HG03139 (cell line): Measurements from ENCODE around the gene PROM1.

Source experiments
- ATAC-seq: cut with Tn5 transposase; IDR thresholded peaks from one replicate; pipeline ENCODE4 v1.9.1; 2021; ENCODE audit not compliant: unreplicated experiment

PROM1 gene

DNA sequence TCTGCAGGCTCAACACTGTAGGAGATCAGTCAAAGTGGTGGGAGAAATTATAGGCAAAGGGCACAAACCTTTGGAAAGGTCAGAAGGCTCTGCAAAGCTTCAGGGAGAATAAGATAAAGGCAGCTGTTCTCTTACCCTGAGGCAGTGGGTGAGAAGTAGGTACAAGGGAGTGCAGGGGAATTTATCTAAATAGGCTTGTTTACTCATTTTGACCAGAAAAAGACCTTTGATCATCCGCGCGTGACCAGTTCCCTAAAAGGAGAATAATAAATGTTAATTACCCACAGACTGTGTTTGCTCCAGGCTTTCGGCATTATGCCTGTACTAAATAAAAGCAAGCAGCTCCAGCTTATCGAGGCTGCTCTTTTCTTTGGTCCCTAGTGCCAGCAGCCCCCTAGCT, 130.2 kb downstream of the PROM1 start:
- ATAC-seq, result no peak

- no peak for ATAC-seq
These were observed 132.0 kb downstream of the PROM1 start for GRCh38 chr4:15951781-15952180.

GRCh38 chr4:15948826-15949225, 135.0 kb downstream of the PROM1 start:
- ATAC-seq, result no peak

- ATAC-seq, result no peak
These were observed 136.1 kb downstream of the PROM1 start for GRCh38 chr4:15947684-15948083.

- ATAC-seq, result no peak
These were observed 138.3 kb downstream of the PROM1 start for GRCh38 chr4:15945516-15945915.

- no peak for ATAC-seq
These were observed 138.9 kb downstream of the PROM1 start for GRCh38 chr4:15944895-15945294.

GRCh38 chr4:15942283-15942682, 141.5 kb downstream of the PROM1 start:
- ATAC-seq, result no peak

GRCh38 chr4:15938640-15939039, 145.2 kb downstream of the PROM1 start, which contains the start of gene FGFBP1:
Gene FGFBP1 (minus strand): TSS chr4:15938740. CDS start chr4:15936632, 2,108 bp downstream.
- no peak for ATAC-seq

- no peak for ATAC-seq
These were observed 145.6 kb downstream of the PROM1 start for GRCh38 chr4:15938182-15938581.

- no peak for ATAC-seq
These were observed 147.3 kb downstream of the PROM1 start for GRCh38 chr4:15936495-15936894.

- no peak for ATAC-seq
These were observed 148.1 kb downstream of the PROM1 start for GRCh38 chr4:15935504-15936402.

GRCh38 chr4:15934259-15934658, 149.6 kb downstream of the PROM1 start:
- ATAC-seq, result no peak

DNA sequence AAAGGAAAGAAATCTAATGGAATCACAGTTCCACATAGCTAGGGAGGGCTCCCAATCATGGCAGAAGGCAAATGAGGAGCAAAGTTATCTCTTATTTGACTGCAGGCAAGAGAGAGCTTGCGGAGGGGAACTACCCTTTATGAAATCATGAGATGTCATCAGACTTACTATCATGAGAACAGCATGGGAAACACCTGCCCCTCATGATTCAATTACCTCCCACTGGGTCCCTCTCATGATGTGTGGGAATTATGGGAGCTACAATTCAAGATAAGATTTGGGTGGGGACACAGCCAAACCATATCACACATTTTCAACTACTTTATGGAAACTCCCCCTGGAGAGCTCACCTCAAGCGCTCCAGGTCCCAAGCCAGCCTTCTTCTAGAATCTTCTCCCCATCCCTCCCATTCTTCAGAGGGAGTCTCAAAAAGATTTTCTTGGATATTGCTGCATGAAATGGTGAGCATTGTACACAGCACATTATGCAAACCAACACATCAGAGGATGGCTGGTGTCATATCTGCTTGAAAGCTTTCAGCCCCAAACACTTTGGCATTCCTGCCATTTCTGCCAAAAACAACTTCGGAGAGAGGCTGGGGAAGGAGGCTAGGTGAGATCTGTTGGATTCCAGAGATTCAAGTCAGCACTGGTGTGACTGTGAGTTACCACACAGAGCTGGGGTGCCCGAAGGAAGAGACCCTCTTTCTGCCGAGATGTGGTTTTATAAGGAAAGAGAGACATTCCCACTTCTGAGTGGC, 152.2 kb downstream of the PROM1 start:
- no peak for ATAC-seq

DNA sequence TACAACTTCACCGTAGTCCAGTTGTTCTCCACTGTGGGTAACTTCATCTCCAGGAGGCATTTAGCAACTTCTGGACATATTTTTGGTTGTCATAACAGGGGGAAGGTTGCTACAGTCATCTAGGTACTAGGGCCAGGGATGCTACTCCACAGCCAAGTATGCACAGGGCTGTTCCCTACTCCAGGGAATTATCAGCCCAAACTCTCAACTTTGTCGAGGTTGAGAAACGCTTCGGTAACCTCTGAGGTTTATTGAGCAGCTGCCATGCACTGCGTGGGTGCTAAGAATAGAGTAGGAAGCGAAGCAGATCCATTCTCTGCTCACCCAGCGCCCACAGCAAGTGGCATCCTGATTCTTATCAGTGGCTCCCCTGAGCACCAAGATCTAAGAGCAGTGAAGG, 153.5 kb downstream of the PROM1 start:
- no peak for ATAC-seq

DNA sequence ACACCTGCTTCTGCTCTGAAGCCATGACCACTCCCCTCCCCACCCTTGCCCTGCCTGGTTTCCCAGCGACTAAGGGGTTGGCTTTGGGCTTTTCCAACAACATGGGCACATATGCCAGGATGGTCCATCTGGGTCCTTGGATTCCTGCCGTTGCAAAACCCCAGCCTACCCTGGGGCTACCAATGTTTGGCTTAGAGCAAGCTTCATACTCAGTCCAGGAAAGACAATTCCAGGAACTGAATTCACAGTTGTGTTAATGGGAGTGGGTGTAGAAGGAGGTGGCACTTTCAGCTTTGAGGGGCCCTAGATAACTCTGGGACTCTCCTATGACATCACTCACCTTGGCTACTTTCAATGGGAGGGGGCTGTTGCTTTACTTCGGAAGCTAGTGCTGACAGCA, 154.3 kb downstream of the PROM1 start:
- ATAC-seq, result no peak

DNA sequence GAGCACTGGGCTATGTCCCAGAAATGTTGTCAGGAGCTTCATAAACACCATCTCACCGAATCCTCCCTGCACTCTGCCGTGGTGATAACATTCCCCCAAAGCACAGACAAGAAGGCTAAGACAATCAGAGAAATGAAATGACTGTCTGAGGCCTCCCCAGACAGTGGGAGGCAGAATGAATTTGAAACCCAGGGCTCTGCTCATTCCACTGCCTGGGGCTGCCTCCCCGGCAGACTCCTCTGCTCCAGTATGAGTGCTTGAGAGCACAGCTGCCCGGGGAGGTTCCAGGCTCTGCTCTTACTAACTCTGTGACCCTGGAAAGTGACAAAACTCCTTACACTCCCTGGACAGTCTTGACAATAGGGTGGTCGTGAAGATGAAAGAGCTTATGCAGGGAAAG, 154.9 kb downstream of the PROM1 start:
- ATAC-seq, result no peak

DNA sequence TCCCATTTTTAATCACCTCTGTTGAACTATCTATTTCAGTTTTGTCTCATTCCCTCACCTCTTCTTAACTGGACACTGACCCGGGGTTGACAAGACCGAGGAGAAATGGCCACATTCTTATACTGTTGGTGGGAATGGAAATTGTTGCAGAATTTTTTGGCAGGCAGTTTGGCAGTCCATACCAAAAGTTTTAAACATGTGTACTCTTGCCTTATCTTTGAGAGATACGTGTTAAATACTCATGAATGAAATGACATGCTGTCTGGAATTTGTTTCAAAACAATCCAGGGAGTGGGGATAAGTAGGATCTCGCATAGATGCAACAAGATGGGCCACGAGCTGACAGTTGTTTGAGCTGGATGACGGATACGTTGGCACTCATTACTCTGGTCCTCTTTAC, 157.3 kb downstream of the PROM1 start:
- no peak for ATAC-seq

DNA sequence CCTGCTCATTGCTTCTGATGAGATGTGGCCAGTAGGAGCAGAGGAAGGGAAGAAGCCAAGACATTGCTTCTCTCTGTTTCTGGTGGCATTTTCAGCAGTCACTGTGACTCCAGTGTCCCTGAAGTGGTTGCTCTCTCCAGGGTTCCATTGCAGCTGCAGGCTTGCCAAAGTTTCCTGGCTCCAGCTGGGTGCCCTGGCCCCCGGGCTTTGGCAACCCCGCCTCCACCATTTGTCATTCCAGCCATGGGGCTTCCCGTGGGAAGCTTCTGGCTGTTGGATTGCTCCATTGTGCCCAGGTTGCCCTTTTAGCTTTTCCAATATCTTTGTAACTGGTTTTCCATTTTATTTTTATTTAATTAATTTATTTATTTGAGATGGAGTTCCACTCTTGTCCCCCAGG, 158.0 kb downstream of the PROM1 start:
- ATAC-seq, result no peak

DNA sequence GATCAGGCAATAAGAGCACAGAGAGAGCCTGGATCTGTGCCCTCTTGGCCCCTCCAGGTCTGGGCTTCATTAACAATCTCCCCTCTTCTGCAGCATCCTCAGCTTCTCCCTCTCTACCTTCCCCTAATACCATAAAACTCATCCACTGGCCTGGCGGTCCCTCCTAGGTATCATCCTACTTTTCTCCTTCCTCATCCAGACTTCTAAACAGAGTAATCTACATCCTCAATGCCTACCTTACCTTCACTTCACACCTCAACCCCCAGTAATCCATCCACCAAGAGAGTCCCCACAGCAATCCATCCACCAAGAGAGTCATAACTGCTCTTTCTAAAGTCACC, 162.3 kb downstream of the PROM1 start:
- no peak for ATAC-seq

DNA sequence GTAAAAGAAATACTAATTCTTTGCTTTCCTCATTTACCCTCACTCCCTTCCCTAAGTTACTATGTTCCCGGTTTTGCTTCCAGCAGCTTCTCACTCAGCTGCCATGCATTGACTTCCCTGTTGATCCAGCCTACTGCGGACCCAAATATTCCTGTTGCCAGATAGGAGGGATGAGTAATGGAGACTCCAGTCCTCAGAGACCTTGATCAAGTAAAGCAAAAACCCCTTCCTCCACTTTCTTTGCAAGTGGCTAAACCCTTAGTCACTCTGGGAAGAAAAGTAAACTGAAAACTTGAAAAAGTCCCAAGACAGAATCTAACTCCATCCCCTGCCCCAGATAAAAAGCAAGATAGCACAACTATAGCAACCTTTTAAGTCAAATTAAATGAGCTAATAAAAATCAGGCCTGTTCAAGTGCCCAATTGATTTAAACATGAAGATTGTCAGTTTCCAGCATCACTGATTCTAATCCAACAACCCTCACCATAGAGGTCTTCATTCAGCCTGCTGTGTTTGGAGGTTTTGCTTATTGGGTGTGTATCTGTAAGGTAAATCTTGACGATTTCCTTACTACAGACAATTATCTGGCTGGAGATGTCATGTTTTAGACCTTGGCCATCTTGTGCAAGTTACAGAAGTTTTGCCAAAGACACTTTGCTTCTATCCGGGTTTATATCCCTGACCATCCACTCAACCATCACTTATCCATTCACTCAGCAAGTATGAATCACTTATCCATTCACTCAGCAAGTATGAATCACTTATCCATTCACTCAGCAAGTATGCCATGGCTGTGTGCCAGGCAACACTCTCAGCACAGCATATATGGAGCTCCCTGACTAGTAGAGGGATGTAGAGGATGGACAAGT, 162.9 kb downstream of the PROM1 start:
- no peak for ATAC-seq

- no peak for ATAC-seq
These were observed 165.2 kb downstream of the PROM1 start for GRCh38 chr4:15918484-15919129.
